Tibial artery (tissue), 4 donors: ENCODE results near the gene ANKRD13A.

Source experiments
- DNase-seq, 2 donors: peaks; one replicate each; pipeline ENCODE4 v3.0.0-alpha.2; 2019
- H3K27ac ChIP-seq, 2 donors: fragments of 200-600 bp; sonication (generic) in 1 of 2; 1 replicate in 1 of 2; 2 replicates in 1 of 2; pipeline ENCODE4 v1.5.1; 2018 to 2019; ENCODE audit warnings: mild to moderate bottlenecking in 1 of 2
- H3K27me3 ChIP-seq, 2 donors: fragments of 200-600 bp; sonication (generic) in 1 of 2; one replicate each; pipeline versions ENCODE4 v1.5.1 to v1.6.0; 2016 to 2019
- H3K36me3 ChIP-seq, 3 donors: fragments of 200-600 bp; sonication (generic) in 2 of 3; one replicate each; pipeline ENCODE4 v1.5.1; 2016 to 2019; ENCODE audit warnings: mild to moderate bottlenecking in 2 of 3
- H3K4me1 ChIP-seq, 4 donors: fragments of 200-600 bp; sonication (generic) in 2 of 4; 1 replicate in 3 of 4; 2 replicates in 1 of 4; pipeline ENCODE4 v1.5.1; 2016 to 2019
- H3K4me3 ChIP-seq, 2 donors: fragments of 200-600 bp; sonication (generic) in 1 of 2; 1 replicate in 1 of 2; 2 replicates in 1 of 2; pipeline ENCODE4 v1.5.1; 2018 to 2019; ENCODE audit warnings: mild to moderate bottlenecking in 2 of 2
- H3K9me3 ChIP-seq, 3 donors: fragments of 200-600 bp; sonication (generic) in 1 of 3; one replicate each; pipeline ENCODE4 v1.5.1; 2016 to 2019
- CTCF ChIP-seq, 2 experiments: fragments of 200-600 bp in 1 of 2; fragments of 450-650 bp in 1 of 2; IDR thresholded peaks; one replicate each; pipeline ENCODE4 v1.5.1; 2017 to 2019; ENCODE audit warnings: antibody characterized with exemption in 2 of 2, mild to moderate bottlenecking in 1 of 2, moderate library complexity in 1 of 2
- intact Hi-C: fragments of 100-400 bp; cut with DNase I; formaldehyde crosslinking; loops from one replicate; pipeline ENCODE4 v1.15.0; 2023; ENCODE audit warnings: low total_unique reads

ANKRD13A gene

GRCh38 chr12:110012659-110013058, 13.4 kb downstream of the ANKRD13A start:
- Histone ChIP-seq H3K27ac (no peak overlapping the region), H3K36me3 (peaks cover 33 to 58% (median 47%) of the 10 kb centered on the region in 3 donors), H3K27me3 (no peaks in the 10 kb centered on the region), H3K4me1 (no peaks in the 10 kb centered on the region), H3K9me3 (no peaks in the 10 kb centered on the region), H3K4me3 (no peak overlapping the region)
- no peak for TF ChIP-seq CTCF (IDR thresholded peaks at IDR 0.05)
- DNase-seq = no peak
- intact Hi-C loops = loop anchor here (10.0 kb wide), 1 partner anchor 72 kb away; no protein-coding TSS in a partner anchor

GRCh38 chr12:110015132-110015531, 15.9 kb downstream of the ANKRD13A start:
- Histone ChIP-seq H3K9me3 (no peaks in the 10 kb centered on the region), H3K27ac (no peak overlapping the region), H3K4me1 (no peaks in the 10 kb centered on the region), H3K4me3 (no peak overlapping the region), H3K27me3 (no peaks in the 10 kb centered on the region), H3K36me3 (peaks cover 57 to 82% (median 72%) of the 10 kb centered on the region in 3 donors)
- TF ChIP-seq CTCF (IDR thresholded peaks at IDR 0.05) = no peak
- DNase-seq = no peak
- intact Hi-C loops = loop anchor here (10.0 kb wide), 1 partner anchor 70 kb away; no protein-coding TSS in a partner anchor

GRCh38 chr12:110020956-110021355, 21.7 kb downstream of the ANKRD13A start:
- H3K9me3 ChIP-seq = no peaks in the 10 kb centered on the region
- no peaks in the 10 kb centered on the region for H3K27me3 ChIP-seq
- DNase-seq = no peak
- no peak overlapping the region for H3K27ac ChIP-seq
- no peak for TF ChIP-seq CTCF (IDR thresholded peaks at IDR 0.05)
- H3K4me1 ChIP-seq = peaks cover 0 to 29% (median 19%) of the 10 kb centered on the region in 4 donors
- no peak overlapping the region for H3K4me3 ChIP-seq
- intact Hi-C loops = no loop called here
- H3K36me3 ChIP-seq = peaks cover 57 to 74% (median 58%) of the 10 kb centered on the region in 3 donors

- DNase-seq = no peak
- Histone ChIP-seq H3K9me3 (no peaks in the 10 kb centered on the region), H3K36me3 (peaks cover 48 to 75% (median 54%) of the 10 kb centered on the region in 3 donors), H3K27ac (peak overlapping the region in 1 of 2 donors; percentile 8), H3K27me3 (no peaks in the 10 kb centered on the region), H3K4me3 (no peak overlapping the region), H3K4me1 (peaks cover 0 to 29% (median 19%) of the 10 kb centered on the region in 4 donors)
- no peak for TF ChIP-seq CTCF (IDR thresholded peaks at IDR 0.05)
- intact Hi-C loops = no loop called here
These were observed 24.1 kb downstream of the ANKRD13A start for GRCh38 chr12:110023059-110023980.

- intact Hi-C loops = no loop called here
- Histone ChIP-seq H3K9me3 (no peaks in the 10 kb centered on the region), H3K4me3 (no peak overlapping the region), H3K27me3 (no peaks in the 10 kb centered on the region), H3K36me3 (peaks cover 48 to 75% (median 52%) of the 10 kb centered on the region in 3 donors), H3K27ac (peak overlapping the region; percentile 6 to 8), H3K4me1 (peaks cover 0 to 29% (median 19%) of the 10 kb centered on the region in 4 donors)
- TF ChIP-seq CTCF (IDR thresholded peaks at IDR 0.05) = no peak
- no peak for DNase-seq
These were observed 24.8 kb downstream of the ANKRD13A start for GRCh38 chr12:110024051-110024450.
